DND-41 (cell line): ENCODE results near the gene LMO1.

Experiments used
- ATAC-seq: fragments of 200-7000 bp; cut with Tn5 transposase; 3 replicates; pipeline ENCODE4 v1.9.1; 2021; ENCODE audit warnings: low read depth; ENCODE audit not compliant: insufficient read depth
- DNase-seq: peaks from one replicate; pipeline ENCODE4 v3.0.0-alpha.2; 2020
- H2AFZ ChIP-seq: 2 replicates; pipeline ENCODE4 v1.6.0; 2012; ENCODE audit warnings: low read depth, low read length
- H3K27ac ChIP-seq: 2 replicates; pipeline ENCODE4 v1.5.1; 2012; ENCODE audit warnings: low read length, inconsistent platforms
- H3K27me3 ChIP-seq: fragments of 200-600 bp; sonication (generic); 2 replicates; pipeline ENCODE4 v1.6.0; 2012; ENCODE audit warnings: low read length, mild to moderate bottlenecking, inconsistent platforms; ENCODE audit not compliant: insufficient read depth, poor library complexity
- H3K36me3 ChIP-seq: 2 replicates; pipeline ENCODE4 v1.5.1; 2012; ENCODE audit warnings: low read length, inconsistent platforms; ENCODE audit not compliant: insufficient read depth
- H3K4me1 ChIP-seq: 2 replicates; pipeline ENCODE4 v1.5.1; 2012; ENCODE audit warnings: mild to moderate bottlenecking, low read length; ENCODE audit not compliant: insufficient read depth
- H3K4me2 ChIP-seq: 2 replicates; pipeline ENCODE4 v1.6.0; 2012; ENCODE audit warnings: mild to moderate bottlenecking, moderate library complexity, low read length, inconsistent platforms; ENCODE audit not compliant: insufficient read depth
- H3K4me3 ChIP-seq, 2 experiments: fragments of 200-600 bp in 1 of 2; shearing (Covaris generic) in 1 of 2; 2 replicates each; pipeline ENCODE4 v1.5.1; 2012 to 2016; ENCODE audit warnings: inconsistent platforms in 2 of 2, low read length in 2 of 2, mild to moderate bottlenecking in 2 of 2, low read depth in 1 of 2, moderate library complexity in 1 of 2
- H3K79me2 ChIP-seq: 2 replicates; pipeline ENCODE4 v1.6.0; 2012; ENCODE audit warnings: low read length, inconsistent platforms; ENCODE audit not compliant: insufficient read depth
- H3K9ac ChIP-seq: 2 replicates; pipeline ENCODE4 v1.6.0; 2012; ENCODE audit warnings: low read depth, mild to moderate bottlenecking, inconsistent platforms, low read length, moderate library complexity
- H3K9me3 ChIP-seq: 2 replicates; pipeline ENCODE4 v1.5.1; 2012; ENCODE audit warnings: low read length, moderate library complexity, mild to moderate bottlenecking, inconsistent platforms; ENCODE audit not compliant: insufficient read depth, severe bottlenecking
- H4K20me1 ChIP-seq: 2 replicates; pipeline ENCODE4 v1.6.0; 2012; ENCODE audit warnings: low read length; ENCODE audit not compliant: insufficient read depth
- CTCF ChIP-seq: IDR thresholded peaks from 2 replicates; pipeline ENCODE4 v1.5.1; 2012; ENCODE audit warnings: borderline replicate concordance, low read length, moderate library complexity, mild to moderate bottlenecking; ENCODE audit not compliant: poor library complexity, severe bottlenecking; ENCODE audit errors: extremely low read depth
- EZH2 ChIP-seq: IDR thresholded peaks from 3 replicates; pipeline ENCODE4 v1.6.1; 2012; ENCODE audit warnings: borderline replicate concordance, low read depth, mild to moderate bottlenecking, moderate library complexity, low read length, inconsistent platforms; ENCODE audit not compliant: severe bottlenecking

LMO1 gene

GRCh38 chr11:8265681-8266241 is 2.1 kb upstream of the LMO1 start:
- Histone ChIP-seq H2AFZ (no peak overlapping the region), H3K9ac (no peak overlapping the region), H3K27me3 (peaks cover 10% of the 10 kb centered on the region), H3K27ac (no peak overlapping the region), H3K9me3 (no peaks in the 10 kb centered on the region), H3K79me2 (no peaks in the 10 kb centered on the region), H3K4me1 (no peaks in the 10 kb centered on the region), H4K20me1 (no peaks in the 10 kb centered on the region; the same call in 1 of the 2 replicates), H3K4me2 (no peak overlapping the region), H3K4me3 (no peak overlapping the region), H3K36me3 (no peaks in the 10 kb centered on the region)
- no peak for TF ChIP-seq CTCF
- TF ChIP-seq EZH2: no peak
- ATAC-seq (no peak), DNase-seq (no peak)

- ATAC-seq (no peak), DNase-seq (no peak)
- Histone ChIP-seq H3K36me3 (no peaks in the 10 kb centered on the region), H2AFZ (no peak overlapping the region), H3K4me1 (no peaks in the 10 kb centered on the region), H4K20me1 (no peaks in the 10 kb centered on the region; the same call in 1 of the 2 replicates), H3K79me2 (no peaks in the 10 kb centered on the region), H3K4me2 (no peak overlapping the region), H3K27ac (no peak overlapping the region), H3K4me3 (no peak overlapping the region), H3K9me3 (no peaks in the 10 kb centered on the region), H3K9ac (no peak overlapping the region), H3K27me3 (peaks cover 10% of the 10 kb centered on the region)
- TF ChIP-seq CTCF (no peak), EZH2 (no peak)
These were observed 439 bp downstream of the LMO1 start for GRCh38 chr11:8263109-8263768.

- Histone ChIP-seq H2AFZ (no peak overlapping the region), H3K27ac (no peak overlapping the region), H3K4me3 (no peak overlapping the region), H3K27me3 (peaks cover 10% of the 10 kb centered on the region), H3K4me2 (no peak overlapping the region), H3K36me3 (no peaks in the 10 kb centered on the region), H3K9ac (no peak overlapping the region), H3K9me3 (no peaks in the 10 kb centered on the region), H4K20me1 (no peaks in the 10 kb centered on the region; the same call in 1 of the 2 replicates), H3K4me1 (no peaks in the 10 kb centered on the region), H3K79me2 (no peaks in the 10 kb centered on the region)
- ATAC-seq (no peak), DNase-seq (no peak)
- TF ChIP-seq CTCF (no peak), EZH2 (no peak)
These were observed 1.0 kb downstream of the LMO1 start for GRCh38 chr11:8262552-8263108.
